ENCODE measurements around the gene PIP4K2A. TPM values are rescaled to one million over a fixed set of nuclear protein-coding genes. Genes with fewer than 3 reads are reported as not detected.

The PIP4K2A gene
- total and polyA plus RNA-seq, 5 donors from 2014 or later: 41.3 to 156 (median 55.2) TPM

GRCh38 chr10:22666287-22667092 lies 47.9 kb downstream of the PIP4K2A start:
- no peaks in the 10 kb centered on the region for H3K9me3 Mint-ChIP-seq
- H3K4me3 Mint-ChIP-seq: peak overlapping the region; percentile 72 to 91 (median 86)
- ATAC-seq (ENCODE audit: low read depth in 2 of 2) (peak; percentile 98 to 99), DNase-seq (peak; percentile 53 to 92 (median 83))
- Histone ChIP-seq H3K9me3 (ENCODE audit: control insufficient read depth in 2 of 2, low read length in 2 of 2) (no peaks in the 10 kb centered on the region), H3K4me1 (ENCODE audit: control insufficient read depth, insufficient read depth, low read length, poor library complexity, severe bottlenecking) (peaks cover 79% of the 10 kb centered on the region), H3K36me3 (ENCODE audit: control insufficient read depth, insufficient read depth, low read length) (no peaks in the 10 kb centered on the region), H3K27me3 (ENCODE audit: control insufficient read depth, insufficient read depth, low read length) (no peaks in the 10 kb centered on the region), H3K27ac (ENCODE audit: insufficient read depth, low read length, poor library complexity, severe bottlenecking) (peak overlapping the region; percentile 74), H3K4me3 (ENCODE audit: low read depth, low read length) (peak overlapping the region; percentile 81)
- H3K4me1 Mint-ChIP-seq: peaks cover 42 to 92% (median 68%) of the 10 kb centered on the region in 4 donors
- H3K36me3 Mint-ChIP-seq: no peaks in the 10 kb centered on the region
- H3K27me3 Mint-ChIP-seq: no peaks in the 10 kb centered on the region
- peak overlapping the region; percentile 88 to 99 (median 89) for H3K27ac Mint-ChIP-seq

- Mint-ChIP-seq H3K27ac (peak overlapping the region; percentile 67 to 99 (median 67)), H3K9me3 (no peaks in the 10 kb centered on the region), H3K4me1 (peaks cover 43 to 94% (median 68%) of the 10 kb centered on the region in 4 donors), H3K4me3 (peak overlapping the region in 2 of 4 donors; percentile 12 to 13), H3K36me3 (peaks cover 3% of the 10 kb centered on the region), H3K27me3 (no peaks in the 10 kb centered on the region)
- no peaks in the 10 kb centered on the region for H3K9me3 ChIP-seq (ENCODE audit: control insufficient read depth in 2 of 2, low read length in 2 of 2)
- H3K36me3 ChIP-seq (ENCODE audit: control insufficient read depth, insufficient read depth, low read length): no peaks in the 10 kb centered on the region
- no peak for ATAC-seq (ENCODE audit: low read depth in 2 of 2)
- H3K27me3 ChIP-seq (ENCODE audit: control insufficient read depth, insufficient read depth, low read length): no peaks in the 10 kb centered on the region
- H3K4me1 ChIP-seq (ENCODE audit: control insufficient read depth, insufficient read depth, low read length, poor library complexity, severe bottlenecking): peaks cover 85% of the 10 kb centered on the region
- H3K4me3 ChIP-seq (ENCODE audit: low read depth, low read length): peak overlapping the region; percentile 81
- H3K27ac ChIP-seq (ENCODE audit: insufficient read depth, low read length, poor library complexity, severe bottlenecking): peak overlapping the region; percentile 74
- DNase-seq: no peak
These were observed 49.0 kb downstream of the PIP4K2A start for GRCh38 chr10:22665329-22665728.

GRCh38 chr10:22662733-22663330 lies 51.5 kb downstream of the PIP4K2A start:
- peaks cover 3% of the 10 kb centered on the region for H3K36me3 Mint-ChIP-seq
- H3K4me3 ChIP-seq (ENCODE audit: low read depth, low read length): peak overlapping the region; percentile 16
- peaks cover 89% of the 10 kb centered on the region for H3K4me1 ChIP-seq (ENCODE audit: control insufficient read depth, insufficient read depth, low read length, poor library complexity, severe bottlenecking)
- H3K27ac Mint-ChIP-seq: peak overlapping the region in 2 of 3 donors; percentile 91 to 96
- no peak for DNase-seq
- peak overlapping the region; percentile 29 for H3K27ac ChIP-seq (ENCODE audit: insufficient read depth, low read length, poor library complexity, severe bottlenecking)
- no peaks in the 10 kb centered on the region for H3K36me3 ChIP-seq (ENCODE audit: control insufficient read depth, insufficient read depth, low read length)
- no peaks in the 10 kb centered on the region for H3K9me3 ChIP-seq (ENCODE audit: control insufficient read depth in 2 of 2, low read length in 2 of 2)
- no peak for ATAC-seq (ENCODE audit: low read depth in 2 of 2)
- no peaks in the 10 kb centered on the region for H3K9me3 Mint-ChIP-seq
- no peak overlapping the region for H3K4me3 Mint-ChIP-seq
- H3K4me1 Mint-ChIP-seq: peaks cover 40 to 92% (median 68%) of the 10 kb centered on the region in 4 donors
- H3K27me3 ChIP-seq (ENCODE audit: control insufficient read depth, insufficient read depth, low read length): no peaks in the 10 kb centered on the region
- H3K27me3 Mint-ChIP-seq: no peaks in the 10 kb centered on the region

- H3K4me1 ChIP-seq (ENCODE audit: control insufficient read depth, insufficient read depth, low read length, poor library complexity, severe bottlenecking): peaks cover 90% of the 10 kb centered on the region
- ATAC-seq (ENCODE audit: low read depth in 2 of 2) (no peak), DNase-seq (no peak)
- H3K9me3 Mint-ChIP-seq: peaks cover 0 to 2% (median 0%) of the 10 kb centered on the region in 7 donors
- no peaks in the 10 kb centered on the region for H3K27me3 Mint-ChIP-seq
- peak overlapping the region; percentile 66 to 83 (median 82) for H3K27ac Mint-ChIP-seq
- no peaks in the 10 kb centered on the region for H3K9me3 ChIP-seq (ENCODE audit: control insufficient read depth in 2 of 2, low read length in 2 of 2)
- H3K27ac ChIP-seq (ENCODE audit: insufficient read depth, low read length, poor library complexity, severe bottlenecking): no peak overlapping the region
- H3K4me1 Mint-ChIP-seq: peaks cover 51 to 97% (median 82%) of the 10 kb centered on the region in 4 donors
- H3K4me3 ChIP-seq (ENCODE audit: low read depth, low read length): no peak overlapping the region
- no peak overlapping the region for H3K4me3 Mint-ChIP-seq
- no peaks in the 10 kb centered on the region for H3K27me3 ChIP-seq (ENCODE audit: control insufficient read depth, insufficient read depth, low read length)
- H3K36me3 Mint-ChIP-seq: peaks cover 3% of the 10 kb centered on the region
- H3K36me3 ChIP-seq (ENCODE audit: control insufficient read depth, insufficient read depth, low read length): no peaks in the 10 kb centered on the region
These were observed 54.5 kb downstream of the PIP4K2A start for GRCh38 chr10:22659866-22660265.

- H3K4me1 ChIP-seq (ENCODE audit: control insufficient read depth, insufficient read depth, low read length, poor library complexity, severe bottlenecking): peaks cover 92% of the 10 kb centered on the region
- Mint-ChIP-seq H3K4me3 (peak overlapping the region; percentile 8 to 69 (median 14)), H3K4me1 (peaks cover 44 to 98% (median 83%) of the 10 kb centered on the region in 4 donors), H3K27me3 (no peaks in the 10 kb centered on the region), H3K9me3 (peaks cover 0 to 2% (median 0%) of the 10 kb centered on the region in 7 donors), H3K27ac (peak overlapping the region; percentile 85 to 95 (median 92)), H3K36me3 (peaks cover 3% of the 10 kb centered on the region)
- H3K9me3 ChIP-seq (ENCODE audit: control insufficient read depth in 2 of 2, low read length in 2 of 2): no peaks in the 10 kb centered on the region
- H3K4me3 ChIP-seq (ENCODE audit: low read depth, low read length): peak overlapping the region; percentile 63
- DNase-seq (no peak), ATAC-seq (ENCODE audit: low read depth in 2 of 2) (no peak)
- H3K27me3 ChIP-seq (ENCODE audit: control insufficient read depth, insufficient read depth, low read length): no peaks in the 10 kb centered on the region
- H3K36me3 ChIP-seq (ENCODE audit: control insufficient read depth, insufficient read depth, low read length): no peaks in the 10 kb centered on the region
- peak overlapping the region; percentile 76 for H3K27ac ChIP-seq (ENCODE audit: insufficient read depth, low read length, poor library complexity, severe bottlenecking)
These were observed 55.5 kb downstream of the PIP4K2A start for GRCh38 chr10:22658745-22659410.

- no peak for DNase-seq
- no peak for ATAC-seq (ENCODE audit: low read depth in 2 of 2)
- Histone ChIP-seq H3K27ac (ENCODE audit: insufficient read depth, low read length, poor library complexity, severe bottlenecking) (peak overlapping the region; percentile 76), H3K4me3 (ENCODE audit: low read depth, low read length) (peak overlapping the region; percentile 63), H3K27me3 (ENCODE audit: control insufficient read depth, insufficient read depth, low read length) (no peaks in the 10 kb centered on the region), H3K9me3 (ENCODE audit: control insufficient read depth in 2 of 2, low read length in 2 of 2) (no peaks in the 10 kb centered on the region), H3K36me3 (ENCODE audit: control insufficient read depth, insufficient read depth, low read length) (no peaks in the 10 kb centered on the region), H3K4me1 (ENCODE audit: control insufficient read depth, insufficient read depth, low read length, poor library complexity, severe bottlenecking) (peaks cover 98% of the 10 kb centered on the region)
- Mint-ChIP-seq H3K36me3 (peaks cover 11% of the 10 kb centered on the region), H3K27ac (peak overlapping the region; percentile 89 to 95 (median 92)), H3K9me3 (peaks cover 0 to 2% (median 0%) of the 10 kb centered on the region in 7 donors), H3K4me1 (peaks cover 51 to 99% (median 83%) of the 10 kb centered on the region in 4 donors), H3K27me3 (no peaks in the 10 kb centered on the region), H3K4me3 (peak overlapping the region; percentile 34 to 76 (median 64))
These were observed 56.7 kb downstream of the PIP4K2A start for GRCh38 chr10:22657566-22658225.

GRCh38 chr10:22657024-22657423 lies 57.4 kb downstream of the PIP4K2A start:
- Histone ChIP-seq H3K27me3 (ENCODE audit: control insufficient read depth, insufficient read depth, low read length) (no peaks in the 10 kb centered on the region), H3K4me3 (ENCODE audit: low read depth, low read length) (peak overlapping the region; percentile 63), H3K4me1 (ENCODE audit: control insufficient read depth, insufficient read depth, low read length, poor library complexity, severe bottlenecking) (peaks cover 99% of the 10 kb centered on the region), H3K27ac (ENCODE audit: insufficient read depth, low read length, poor library complexity, severe bottlenecking) (peak overlapping the region; percentile 76), H3K36me3 (ENCODE audit: control insufficient read depth, insufficient read depth, low read length) (no peaks in the 10 kb centered on the region), H3K9me3 (ENCODE audit: control insufficient read depth in 2 of 2, low read length in 2 of 2) (no peaks in the 10 kb centered on the region)
- Mint-ChIP-seq H3K27ac (peak overlapping the region; percentile 89 to 95 (median 92)), H3K36me3 (peaks cover 13% of the 10 kb centered on the region), H3K9me3 (peaks cover 0 to 2% (median 0%) of the 10 kb centered on the region in 7 donors), H3K27me3 (no peaks in the 10 kb centered on the region), H3K4me3 (peak overlapping the region in 3 of 4 donors; percentile 34 to 81 (median 76)), H3K4me1 (peaks cover 49 to 99% (median 82%) of the 10 kb centered on the region in 4 donors)
- DNase-seq (no peak), ATAC-seq (ENCODE audit: low read depth in 2 of 2) (no peak)

All from CD4-positive, CD25-positive, alpha-beta regulatory T cell (primary cell).